Measurements from ENCODE around the gene EFNA5.

The EFNA5 gene

DNA sequence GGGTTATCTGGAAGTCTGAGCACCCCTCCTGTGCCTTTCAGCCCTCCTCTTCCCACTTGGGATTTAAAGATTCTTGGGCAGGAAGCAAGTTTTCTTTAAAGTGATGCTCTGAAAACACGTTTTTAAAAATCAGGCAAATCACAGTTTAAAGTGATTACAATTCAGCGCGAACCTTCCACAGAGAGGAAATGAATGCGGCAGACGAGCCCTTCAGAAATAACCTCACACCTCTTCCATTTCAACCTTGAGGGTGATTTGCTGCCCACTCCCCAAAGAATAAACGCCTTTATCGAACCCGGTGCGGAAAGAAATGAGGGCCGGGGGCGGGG lies 2.3 kb upstream of the EFNA5 start:
- DNase-seq (ENCODE audit: low read depth in 2 of 2, low spot score in 1 of 2), result no peak

DNA sequence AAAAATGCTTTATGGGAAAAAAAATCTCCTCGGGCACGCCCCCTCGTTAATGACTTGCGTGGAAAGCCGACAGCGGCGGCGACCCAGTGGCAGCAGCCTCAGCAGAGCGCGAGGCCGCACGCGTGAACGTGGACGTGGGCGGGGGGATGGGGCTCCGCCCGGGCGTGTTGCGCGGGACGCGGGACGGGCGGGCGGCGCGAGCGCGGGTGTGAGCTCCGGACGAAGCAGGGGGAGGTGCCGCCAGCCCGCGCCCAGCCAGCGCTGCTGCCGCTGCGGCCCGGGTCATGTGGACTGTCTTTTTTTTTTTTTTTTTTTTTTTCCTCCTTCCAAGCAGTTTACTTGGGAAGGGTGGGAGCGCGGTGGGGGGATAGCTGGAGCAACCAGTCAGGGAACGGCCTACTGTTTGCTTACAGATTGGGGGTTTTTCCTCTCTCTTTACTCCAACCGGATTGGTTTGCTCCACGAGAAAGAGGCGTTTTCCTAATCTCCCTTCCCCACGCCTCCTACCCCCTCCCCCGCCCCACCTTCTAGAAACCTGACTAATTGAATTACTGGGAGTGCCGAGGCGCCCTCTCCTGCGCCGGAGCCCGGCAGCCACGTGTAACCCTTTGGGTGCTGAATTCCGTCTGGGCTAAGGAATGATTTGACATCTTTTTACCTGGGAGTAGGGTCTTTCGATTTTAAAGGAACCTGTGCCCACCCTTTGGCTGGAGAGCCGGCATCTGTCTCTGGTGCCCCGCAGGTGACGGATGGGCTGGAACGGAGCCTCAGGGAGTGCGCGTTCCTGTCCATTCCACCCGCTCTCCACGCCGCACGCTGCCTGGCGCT lies 1.7 kb upstream of the EFNA5 start:
- DNase-seq (ENCODE audit: low read depth in 2 of 2, low spot score in 1 of 2), result no peak

DNA sequence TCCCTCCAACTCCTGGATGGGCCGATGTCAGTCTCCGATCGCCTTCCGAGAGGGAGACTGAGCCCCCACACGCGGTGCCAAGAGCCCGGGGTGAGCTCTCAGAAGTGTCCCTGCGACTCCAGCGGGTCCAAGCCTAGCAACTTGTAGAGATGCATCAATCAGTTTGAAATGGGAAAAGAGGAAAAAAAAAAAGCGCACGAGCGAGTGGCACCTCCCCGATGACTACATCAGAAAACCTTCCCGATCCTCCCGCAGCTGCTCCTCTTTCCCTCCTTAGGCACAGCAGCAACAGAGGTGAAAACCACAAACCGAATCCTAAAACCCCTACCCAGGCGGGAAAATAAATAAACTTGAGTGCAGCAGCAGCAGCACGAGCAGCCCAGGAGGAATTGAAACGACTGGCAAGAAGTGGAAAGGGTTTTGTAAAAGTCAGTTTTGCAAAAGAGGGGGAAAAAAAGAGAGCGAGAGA lies 1.0 kb upstream of the EFNA5 start:
- DNase-seq (ENCODE audit: low read depth in 2 of 2, low spot score in 1 of 2), result no peak

DNA sequence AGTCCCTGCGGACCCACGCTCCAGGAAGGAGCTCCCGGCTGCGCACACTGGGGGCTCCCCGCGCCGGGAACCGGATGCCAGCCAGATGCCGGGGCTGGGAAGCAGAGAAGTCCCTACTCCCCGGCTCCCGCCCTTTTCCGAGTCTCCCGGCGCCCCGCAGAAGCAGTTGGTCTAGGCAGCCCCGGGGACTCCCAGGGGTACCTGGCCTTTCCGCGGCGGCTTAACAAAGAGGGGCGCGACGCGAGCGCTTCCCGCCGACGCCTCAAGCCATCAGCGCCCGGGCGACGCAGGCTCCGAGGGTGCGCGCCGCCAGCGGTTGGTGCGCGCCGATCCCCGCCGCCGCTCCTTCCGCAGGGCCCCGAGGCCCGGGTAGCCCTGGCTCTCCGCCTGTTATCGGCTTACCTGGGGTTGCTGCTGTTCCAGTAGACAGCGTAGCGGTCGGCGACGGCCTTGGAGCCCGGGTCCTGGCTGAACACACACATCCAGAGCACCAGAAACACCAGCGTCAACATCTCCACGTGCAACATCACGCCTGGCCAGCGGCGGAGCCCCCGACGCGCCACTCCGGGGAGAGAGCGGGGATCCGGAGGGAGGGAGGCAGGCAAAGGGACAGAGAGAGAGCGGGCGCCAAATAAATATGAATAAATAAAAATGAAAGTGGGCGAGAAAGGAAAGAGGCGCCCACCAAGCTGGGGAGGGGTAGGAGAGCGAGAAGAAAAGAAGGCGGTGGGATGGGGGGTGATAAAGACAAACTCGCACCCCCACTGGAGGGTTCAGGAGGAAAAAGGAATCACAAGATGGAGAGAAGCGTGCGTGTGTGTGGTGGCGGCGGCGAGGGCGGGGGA lies 428 bp downstream of the EFNA5 start:
- no peak for DNase-seq (ENCODE audit: low read depth in 2 of 2, low spot score in 1 of 2)

DNA sequence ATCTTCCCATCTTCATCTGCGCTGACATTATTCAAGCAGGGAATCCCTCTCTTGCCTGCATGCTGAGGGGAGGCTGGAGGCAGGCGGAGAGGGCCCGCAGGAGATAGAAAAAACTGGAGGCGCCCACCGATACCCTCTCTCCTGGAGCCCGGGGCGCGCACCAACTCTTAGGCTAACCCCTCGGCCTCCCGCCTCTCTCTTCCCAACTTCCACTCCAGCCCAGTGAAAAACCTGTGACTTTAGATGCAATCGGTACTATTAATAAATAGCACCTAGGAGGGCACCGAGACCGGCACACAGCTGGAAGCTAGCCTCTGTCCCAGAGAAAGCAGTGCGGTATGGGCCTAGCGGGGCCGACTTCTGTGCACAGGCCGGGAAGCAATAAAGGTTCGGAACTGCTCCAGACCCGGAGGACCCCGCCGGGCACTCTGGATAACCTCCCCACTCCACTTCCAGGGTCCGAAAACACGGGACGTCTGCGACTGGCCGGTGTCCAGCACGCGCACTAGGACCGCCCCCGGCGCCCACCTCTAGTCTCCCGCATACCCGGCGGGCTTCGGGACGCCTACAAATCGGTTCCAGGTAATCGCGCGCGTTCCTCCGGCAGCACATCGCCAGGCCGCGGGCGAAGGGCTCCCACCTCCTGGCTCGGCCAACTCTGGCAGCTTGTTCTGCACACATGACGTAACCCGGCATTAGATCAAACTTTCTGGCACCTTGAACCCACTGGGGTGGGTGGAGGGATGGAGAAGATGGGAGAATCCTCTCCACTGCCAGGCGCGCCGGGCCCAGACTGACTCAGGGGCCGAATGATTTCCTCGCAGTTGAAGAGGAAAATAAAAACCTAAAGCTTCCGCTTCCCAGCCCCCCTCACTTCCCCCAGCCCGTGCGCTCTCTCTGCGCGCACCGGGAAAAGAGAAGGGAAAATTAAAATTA lies 1.4 kb downstream of the EFNA5 start:
- DNase-seq (ENCODE audit: low read depth in 2 of 2, low spot score in 1 of 2), result no peak

DNA sequence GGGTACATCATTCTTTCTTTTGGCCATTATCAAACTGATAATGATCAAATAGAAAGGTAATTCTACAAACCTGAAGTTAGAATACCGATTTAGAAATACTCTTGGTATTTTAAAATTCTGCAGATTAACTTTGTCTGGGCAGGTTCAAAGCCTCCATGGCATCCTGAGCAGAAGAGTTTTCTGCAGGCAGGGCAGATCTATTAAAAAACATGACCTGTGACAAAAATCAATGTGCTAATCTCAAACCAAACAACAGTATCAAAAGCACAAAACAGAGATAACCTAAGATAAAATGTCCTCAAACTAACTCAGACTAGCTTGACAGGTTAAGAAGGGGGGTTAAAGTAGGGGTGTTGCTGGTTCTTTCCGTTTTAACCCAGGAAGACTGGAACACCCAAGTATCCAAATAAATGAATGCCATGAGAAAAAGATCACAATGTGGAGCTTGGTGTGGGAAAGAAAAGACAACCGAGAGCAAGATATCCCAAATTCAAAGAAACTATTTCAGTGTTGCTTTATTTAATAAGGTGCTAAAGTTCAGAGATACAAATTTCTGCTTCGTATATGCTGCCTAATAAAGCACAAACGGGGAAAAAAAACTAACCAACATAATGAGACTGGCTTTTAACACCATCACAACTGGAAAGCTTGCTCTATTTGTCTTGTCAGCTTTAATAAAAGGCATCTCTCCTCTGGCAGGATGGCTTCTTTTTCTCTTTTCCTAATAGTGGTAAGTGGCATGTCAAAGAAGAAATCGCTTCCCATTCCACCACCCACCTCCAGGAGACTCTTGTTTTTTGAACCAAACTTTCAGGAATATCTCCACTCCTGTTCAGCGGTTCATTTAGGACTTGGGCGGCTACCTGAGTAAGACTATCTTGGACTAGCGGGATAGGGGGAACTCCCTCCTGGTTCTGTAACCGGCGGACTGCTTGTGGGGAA lies 2.3 kb downstream of the EFNA5 start:
- DNase-seq (ENCODE audit: low read depth in 2 of 2, low spot score in 1 of 2), result no peak

DNA sequence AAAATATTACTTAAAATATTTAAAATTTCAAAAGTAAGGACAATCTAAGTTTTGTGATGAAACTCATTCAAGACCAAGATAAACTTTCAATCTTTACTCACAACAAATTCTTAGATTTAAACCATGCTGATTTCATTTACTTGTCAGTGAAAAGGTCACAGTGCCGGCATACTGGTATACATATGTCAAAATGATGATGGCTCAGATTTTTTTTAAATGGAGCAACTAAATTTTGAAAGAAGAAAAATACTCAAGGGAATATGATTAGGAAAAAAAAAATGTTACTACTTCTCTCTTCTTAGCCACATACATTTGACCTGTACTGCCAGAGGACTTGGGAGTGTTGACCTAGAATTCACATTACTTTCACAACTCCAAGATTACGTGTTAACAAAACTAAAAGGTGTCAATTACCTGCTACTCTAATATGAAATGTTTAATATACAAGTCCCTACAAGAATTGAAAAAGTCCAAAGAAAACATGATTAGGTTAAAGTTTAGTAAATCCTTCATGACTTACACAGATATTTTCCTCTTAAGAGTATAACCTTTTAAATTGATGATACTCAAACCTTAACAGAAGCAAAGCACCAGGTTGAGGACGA lies 4.6 kb downstream of the EFNA5 start:
- no peak for DNase-seq (ENCODE audit: low read depth in 2 of 2, low spot score in 1 of 2)

DNA sequence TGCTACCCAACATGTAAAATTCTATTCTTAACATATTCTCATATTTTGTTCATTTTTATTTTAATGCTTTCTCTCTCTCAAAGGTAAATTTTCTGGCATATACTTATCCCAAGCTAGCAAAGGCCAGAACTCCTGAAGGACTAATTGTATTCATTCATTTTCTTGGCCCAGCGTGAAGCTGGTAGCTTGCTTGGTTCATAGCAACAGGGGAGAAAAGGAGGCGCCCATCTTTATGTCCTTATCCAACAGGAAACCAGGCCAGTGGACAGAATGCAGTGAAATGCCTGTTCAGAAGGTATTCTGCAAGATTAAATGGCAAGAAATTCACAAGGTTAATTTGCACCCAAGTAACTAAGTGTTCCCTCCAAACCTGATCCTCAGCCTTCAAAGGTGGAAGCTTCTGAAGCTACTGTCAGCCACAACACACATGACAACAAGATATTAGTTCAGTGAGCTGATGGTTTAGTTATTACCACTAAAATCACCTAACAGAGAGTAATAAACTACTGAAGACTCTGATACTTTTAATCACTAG lies 5.6 kb downstream of the EFNA5 start:
- DNase-seq (ENCODE audit: low read depth in 2 of 2, low spot score in 1 of 2), result no peak

DNA sequence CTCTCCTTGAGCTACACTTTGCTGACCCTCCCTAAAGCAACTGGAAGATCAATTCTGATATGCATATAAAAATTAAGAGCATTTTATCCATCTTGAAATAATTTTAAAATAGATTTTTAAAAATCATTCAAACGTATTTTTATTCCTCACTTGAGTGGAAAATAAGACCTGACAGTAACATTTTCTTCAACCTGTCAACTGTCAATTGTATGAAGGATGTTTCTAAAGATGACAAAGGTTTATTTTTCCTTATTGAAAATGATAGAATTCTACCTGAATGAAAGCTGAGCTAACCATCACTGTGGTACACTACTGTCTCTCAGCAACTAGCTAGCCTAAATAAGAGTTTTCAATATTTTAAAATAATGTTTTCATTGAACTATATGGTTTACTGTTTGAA lies 7.0 kb downstream of the EFNA5 start:
- no peak for DNase-seq (ENCODE audit: low read depth in 2 of 2, low spot score in 1 of 2)

DNA sequence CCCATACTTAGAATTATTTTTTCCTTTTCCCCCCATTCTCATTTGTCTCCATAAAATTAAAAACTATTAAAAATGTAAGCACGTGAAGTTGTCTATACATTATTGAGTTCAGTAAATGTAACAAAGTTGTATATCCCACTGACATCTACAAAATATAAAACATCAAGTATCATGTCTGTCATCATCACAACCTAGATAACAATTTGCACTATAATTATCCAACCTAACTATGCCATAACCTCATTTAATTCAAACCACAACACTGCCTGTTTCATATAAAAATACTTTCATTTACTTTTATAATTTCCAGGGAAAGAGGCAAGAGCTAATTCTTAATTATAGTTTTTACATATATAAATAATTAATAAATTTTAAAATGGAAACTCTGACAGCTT lies 9.1 kb downstream of the EFNA5 start:
- no peak for DNase-seq (ENCODE audit: low read depth in 2 of 2, low spot score in 1 of 2)

DNA sequence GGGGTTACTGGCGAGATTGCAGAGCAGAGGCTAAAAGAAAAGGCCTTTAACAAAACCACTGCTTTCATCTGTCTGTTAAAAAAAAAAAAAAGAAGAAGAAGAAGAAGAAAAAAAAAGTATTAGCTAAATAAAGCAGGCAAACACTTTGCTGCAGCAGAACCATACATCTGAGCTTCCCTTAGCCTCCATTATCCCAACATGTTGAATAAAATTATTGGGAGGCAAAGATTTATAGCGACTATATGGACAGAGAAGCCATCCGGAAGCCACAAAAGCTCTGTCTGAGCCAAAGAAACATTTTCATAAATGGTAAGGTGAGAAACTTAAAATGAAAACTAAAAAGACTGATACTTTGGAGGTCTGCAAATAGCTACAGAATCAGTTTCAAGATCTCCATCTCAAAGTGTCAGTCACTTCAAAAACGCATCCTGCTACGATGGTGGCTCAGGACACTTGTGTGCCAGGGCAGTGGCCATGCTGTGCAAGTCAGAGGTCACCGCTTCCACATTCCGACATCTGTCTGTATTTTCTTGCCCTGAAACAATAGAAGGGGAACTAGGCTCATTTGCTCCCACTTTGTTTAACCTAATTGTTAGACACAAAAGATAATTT lies 9.6 kb downstream of the EFNA5 start:
- DNase-seq (ENCODE audit: low read depth in 2 of 2, low spot score in 1 of 2), result no peak

DNA sequence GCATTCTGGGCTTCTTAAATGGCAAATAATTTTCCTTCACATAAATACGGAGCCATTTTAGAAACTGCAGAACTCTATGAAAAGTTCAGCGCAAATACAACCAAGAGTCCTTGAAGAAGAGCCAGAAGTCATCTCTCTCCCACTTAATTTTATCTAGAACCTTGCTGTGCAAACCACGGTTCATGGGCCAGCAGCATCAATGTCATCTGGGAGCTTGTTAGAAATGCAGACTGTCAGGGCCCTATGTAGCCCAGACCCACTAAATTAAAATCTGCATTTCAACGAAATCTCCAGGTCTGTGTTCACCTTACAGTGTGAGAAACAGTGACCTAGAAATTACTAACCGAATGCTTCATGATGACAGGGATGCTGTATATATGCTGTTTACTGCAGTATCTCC lies 12.2 kb downstream of the EFNA5 start:
- no peak for DNase-seq (ENCODE audit: low read depth in 2 of 2, low spot score in 1 of 2)

DNA sequence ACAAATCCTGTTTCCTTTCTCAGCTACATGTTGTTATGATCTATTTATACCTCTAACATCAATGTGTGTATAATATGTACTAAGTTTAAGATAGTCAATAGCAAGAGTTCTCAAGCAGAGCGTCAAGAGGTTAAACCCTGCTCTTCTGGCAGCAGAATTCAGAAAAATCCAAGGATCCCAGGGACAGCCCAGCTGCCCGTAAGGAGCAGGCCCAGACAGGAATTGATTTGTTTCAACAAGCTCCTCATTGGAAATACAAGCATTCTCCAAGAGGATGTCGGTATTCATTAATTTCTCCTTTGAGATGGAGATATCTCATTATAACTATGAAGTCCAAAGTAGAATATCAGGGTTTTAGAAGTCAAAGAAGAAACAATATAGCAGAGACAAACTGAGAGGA lies 14.9 kb downstream of the EFNA5 start:
- DNase-seq (ENCODE audit: low read depth in 2 of 2, low spot score in 1 of 2), result no peak

DNA sequence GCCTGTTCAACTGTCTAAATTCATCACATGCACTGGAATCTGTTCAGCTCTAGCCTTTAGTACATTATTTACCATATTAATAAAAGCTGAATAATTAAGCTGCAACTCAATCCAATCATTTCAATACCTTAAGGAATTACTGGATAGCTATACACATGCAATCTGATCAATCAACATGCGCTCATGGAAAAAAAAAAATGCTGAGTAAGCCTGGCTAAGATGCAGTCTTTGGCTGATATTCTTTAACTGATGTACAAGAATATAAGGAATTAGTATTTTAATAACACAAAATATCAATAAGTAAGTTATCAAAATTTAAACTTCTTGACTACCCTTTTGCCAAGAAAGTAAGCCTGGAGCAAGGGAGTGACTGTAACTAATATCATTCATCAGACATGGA lies 15.9 kb downstream of the EFNA5 start:
- DNase-seq (ENCODE audit: low read depth in 2 of 2, low spot score in 1 of 2), result no peak

DNA sequence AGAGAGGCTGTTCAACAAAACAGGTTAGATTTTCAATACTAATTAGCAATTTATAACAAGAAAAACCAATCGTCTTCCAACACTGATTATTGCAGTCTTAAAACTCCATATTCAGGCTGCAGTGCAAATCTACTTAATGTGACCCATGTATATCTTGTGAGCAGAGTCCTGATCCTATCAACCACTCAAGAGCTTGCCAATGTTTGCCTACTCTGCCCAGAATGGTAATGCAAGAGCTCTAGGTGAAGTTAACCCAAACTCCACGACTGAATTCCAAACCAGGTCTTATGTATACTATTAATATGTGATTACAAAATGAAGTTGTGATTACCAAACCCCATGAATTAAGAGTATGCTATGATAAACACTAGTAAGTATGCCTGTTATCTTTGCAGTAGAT lies 17.1 kb downstream of the EFNA5 start:
- DNase-seq (ENCODE audit: low read depth in 2 of 2, low spot score in 1 of 2), result no peak

DNA sequence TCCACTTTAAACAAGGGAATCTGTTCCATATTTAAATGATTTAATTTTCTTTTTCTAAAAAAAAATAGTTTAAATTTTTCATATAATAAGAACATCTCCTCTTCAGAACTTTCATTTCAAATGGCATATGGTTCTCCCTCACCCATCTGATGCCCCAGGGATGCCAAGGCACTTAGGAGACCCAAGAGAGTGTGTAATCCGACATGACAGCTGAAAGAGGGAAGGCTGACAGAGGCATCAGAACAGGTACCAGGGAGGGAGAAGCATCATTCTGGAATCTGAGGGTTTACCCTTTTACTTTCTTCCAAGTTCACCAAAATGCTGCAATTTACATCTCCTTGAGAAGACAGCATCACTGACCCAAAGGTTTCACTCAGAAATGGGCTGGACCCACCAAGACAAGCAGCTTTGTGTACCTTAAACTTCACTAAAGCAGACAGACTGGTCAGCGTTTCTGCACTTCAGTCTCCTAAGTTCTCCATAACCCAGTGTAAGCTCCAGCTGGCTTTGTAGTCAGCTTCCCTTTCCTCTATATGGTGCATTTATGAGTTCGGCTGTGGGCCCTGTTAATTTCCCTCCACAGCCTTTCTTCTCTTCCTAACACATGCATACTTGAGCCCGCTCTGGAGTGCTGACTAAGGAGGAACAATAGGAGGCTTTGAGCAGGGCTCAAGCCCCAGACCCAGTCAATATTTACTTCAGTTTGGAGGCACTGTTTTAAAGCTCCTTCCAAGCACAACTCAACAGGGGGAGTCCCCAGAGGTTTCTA lies 17.7 kb downstream of the EFNA5 start:
- DNase-seq (ENCODE audit: low read depth in 2 of 2, low spot score in 1 of 2), result no peak

DNA sequence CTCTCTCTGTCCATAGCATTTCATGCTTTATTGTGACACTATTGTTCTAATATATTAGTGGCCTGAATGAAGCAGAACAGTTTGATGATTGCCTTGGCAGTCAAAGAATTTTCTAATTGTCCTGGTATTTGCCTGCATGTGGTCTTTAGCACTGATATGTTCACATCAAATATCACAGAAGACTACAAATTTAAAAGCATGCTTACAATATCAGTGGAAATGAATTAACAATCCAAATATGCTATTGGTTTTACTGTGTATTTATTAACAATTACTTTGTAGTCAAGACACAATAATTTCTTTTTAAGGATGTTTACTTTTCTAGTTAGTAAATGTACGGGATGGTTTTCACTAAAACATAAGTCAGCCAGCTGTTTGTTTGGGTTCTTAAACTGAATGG lies 18.3 kb downstream of the EFNA5 start:
- no peak for DNase-seq (ENCODE audit: low read depth in 2 of 2, low spot score in 1 of 2)

DNA sequence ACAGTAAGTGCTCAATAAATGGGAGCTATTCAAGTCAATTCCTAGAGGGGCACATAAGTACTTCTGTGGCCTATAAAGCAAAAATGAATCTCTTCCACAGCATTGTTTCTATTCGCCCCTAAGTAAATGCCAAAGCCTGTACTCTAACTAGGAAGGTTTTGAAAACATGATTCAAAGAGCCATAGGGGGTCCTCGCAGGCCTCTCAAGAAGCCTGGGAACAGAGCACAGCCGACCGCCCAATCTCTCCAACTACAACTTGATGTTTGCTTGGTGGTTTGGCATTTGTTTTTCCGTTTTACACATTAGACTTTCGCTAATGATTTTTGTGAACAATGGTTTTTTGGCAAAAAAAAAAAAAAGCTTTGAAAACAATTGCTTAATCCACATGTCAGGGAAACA lies 19.4 kb downstream of the EFNA5 start:
- DNase-seq (ENCODE audit: low read depth in 2 of 2, low spot score in 1 of 2), result no peak

DNA sequence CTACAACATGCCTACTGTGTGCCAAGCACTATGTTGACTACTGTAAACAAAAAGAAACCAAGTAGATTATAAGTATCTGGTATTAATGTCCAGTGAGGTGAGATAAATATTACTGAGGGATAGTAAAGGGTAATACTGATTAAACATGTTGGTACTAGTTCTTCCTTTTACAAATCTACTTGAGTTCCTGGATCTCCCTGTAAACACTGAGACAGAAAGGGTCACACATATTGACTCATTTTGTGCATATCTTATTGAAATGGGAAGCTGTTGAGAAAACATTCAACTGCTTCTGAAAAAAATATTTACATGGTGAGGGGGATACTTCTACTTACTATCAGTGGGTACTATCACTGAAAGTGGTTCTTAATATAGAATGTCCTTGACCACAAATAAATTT lies 24.3 kb downstream of the EFNA5 start:
- DNase-seq (ENCODE audit: low read depth in 2 of 2, low spot score in 1 of 2), result no peak
